Tibial artery (tissue), 4 donors: Measurements from ENCODE around the gene MYO3B.

ENCODE experiments used
- DNase-seq, 2 donors: peaks; one replicate each; pipeline ENCODE4 v3.0.0-alpha.2; 2019
- H3K27ac ChIP-seq, 2 donors: fragments of 200-600 bp; sonication (generic) in 1 of 2; 1 replicate in 1 of 2; 2 replicates in 1 of 2; pipeline ENCODE4 v1.5.1; 2018 to 2019; ENCODE audit warnings: mild to moderate bottlenecking in 1 of 2
- H3K27me3 ChIP-seq, 2 donors: fragments of 200-600 bp; sonication (generic) in 1 of 2; one replicate each; pipeline versions ENCODE4 v1.5.1 to v1.6.0; 2016 to 2019
- H3K36me3 ChIP-seq, 3 donors: fragments of 200-600 bp; sonication (generic) in 2 of 3; one replicate each; pipeline ENCODE4 v1.5.1; 2016 to 2019; ENCODE audit warnings: mild to moderate bottlenecking in 2 of 3
- H3K4me1 ChIP-seq, 4 donors: fragments of 200-600 bp; sonication (generic) in 2 of 4; 1 replicate in 3 of 4; 2 replicates in 1 of 4; pipeline ENCODE4 v1.5.1; 2016 to 2019
- H3K4me3 ChIP-seq, 2 donors: fragments of 200-600 bp; sonication (generic) in 1 of 2; 1 replicate in 1 of 2; 2 replicates in 1 of 2; pipeline ENCODE4 v1.5.1; 2018 to 2019; ENCODE audit warnings: mild to moderate bottlenecking in 2 of 2
- H3K9me3 ChIP-seq, 3 donors: fragments of 200-600 bp; sonication (generic) in 1 of 3; one replicate each; pipeline ENCODE4 v1.5.1; 2016 to 2019
- CTCF ChIP-seq, 2 experiments: fragments of 200-600 bp in 1 of 2; fragments of 450-650 bp in 1 of 2; IDR thresholded peaks; one replicate each; pipeline ENCODE4 v1.5.1; 2017 to 2019; ENCODE audit warnings: antibody characterized with exemption in 2 of 2, mild to moderate bottlenecking in 1 of 2, moderate library complexity in 1 of 2
- intact Hi-C: fragments of 100-400 bp; cut with DNase I; formaldehyde crosslinking; loops from one replicate; pipeline ENCODE4 v1.15.0; 2023; ENCODE audit warnings: low total_unique reads

MYO3B gene

GRCh38 chr2:170350929-170351826 lies 173.2 kb downstream of the MYO3B start:
- Histone ChIP-seq H3K27ac (no peak overlapping the region), H3K27me3 (no peaks in the 10 kb centered on the region), H3K4me3 (no peak overlapping the region), H3K36me3 (no peaks in the 10 kb centered on the region), H3K9me3 (no peaks in the 10 kb centered on the region), H3K4me1 (no peaks in the 10 kb centered on the region)
- intact Hi-C loops = no loop called here
- TF ChIP-seq CTCF (IDR thresholded peaks at IDR 0.05) = no peak
- no peak for DNase-seq

GRCh38 chr2:170353723-170354122 lies 175.8 kb downstream of the MYO3B start:
- no peak overlapping the region for H3K27ac ChIP-seq

GRCh38 chr2:170354388-170354787 lies 176.4 kb downstream of the MYO3B start:
- no peaks in the 10 kb centered on the region for H3K9me3 ChIP-seq
- DNase-seq = no peak
- intact Hi-C loops = no loop called here
- H3K4me3 ChIP-seq = no peak overlapping the region
- H3K4me1 ChIP-seq = no peaks in the 10 kb centered on the region
- no peak overlapping the region for H3K27ac ChIP-seq
- no peaks in the 10 kb centered on the region for H3K27me3 ChIP-seq
- H3K36me3 ChIP-seq = no peaks in the 10 kb centered on the region
- TF ChIP-seq CTCF (IDR thresholded peaks at IDR 0.05) = no peak

More at GRCh38 chr2:170353723-170354122, 175.8 kb downstream of the MYO3B start:
- DNase-seq = no peak
- Histone ChIP-seq H3K27me3 (no peaks in the 10 kb centered on the region), H3K4me3 (no peak overlapping the region), H3K4me1 (no peaks in the 10 kb centered on the region), H3K9me3 (no peaks in the 10 kb centered on the region), H3K36me3 (no peaks in the 10 kb centered on the region)
- no peak for TF ChIP-seq CTCF (IDR thresholded peaks at IDR 0.05)
- intact Hi-C loops = no loop called here

- Histone ChIP-seq H3K27me3 (no peaks in the 10 kb centered on the region), H3K4me1 (no peaks in the 10 kb centered on the region), H3K4me3 (no peak overlapping the region), H3K36me3 (no peaks in the 10 kb centered on the region), H3K9me3 (no peaks in the 10 kb centered on the region), H3K27ac (no peak overlapping the region)
- no peak for TF ChIP-seq CTCF (IDR thresholded peaks at IDR 0.05)
- no peak for DNase-seq
- intact Hi-C loops = no loop called here
Observed at GRCh38 chr2:170354855-170355780, 177.2 kb downstream of the MYO3B start.

- no peaks in the 10 kb centered on the region for H3K9me3 ChIP-seq
- H3K4me1 ChIP-seq = no peaks in the 10 kb centered on the region
- H3K27me3 ChIP-seq = no peaks in the 10 kb centered on the region
- no peak for DNase-seq
- no peaks in the 10 kb centered on the region for H3K36me3 ChIP-seq
- intact Hi-C loops = no loop called here
- no peak overlapping the region for H3K27ac ChIP-seq
- no peak overlapping the region for H3K4me3 ChIP-seq
- TF ChIP-seq CTCF (IDR thresholded peaks at IDR 0.05) = no peak
Observed at GRCh38 chr2:170359466-170359865, 181.5 kb downstream of the MYO3B start.
